DMS153 treated with DMSO at 0.1 percent for 48 hours (cell line): ENCODE data around the gene CCDC70.
"Not testable (repeated sequence)": the region's sequence is repeated elsewhere in the genome, so short reads cannot be mapped to it uniquely, and the experiment has no call there.

Experiments used
- DNase-seq: peaks from one replicate; lab custom pipeline; 2025; ENCODE audit not compliant: unreplicated experiment; lab: John Stamatoyannopoulos, UW

CCDC70 gene

DNA sequence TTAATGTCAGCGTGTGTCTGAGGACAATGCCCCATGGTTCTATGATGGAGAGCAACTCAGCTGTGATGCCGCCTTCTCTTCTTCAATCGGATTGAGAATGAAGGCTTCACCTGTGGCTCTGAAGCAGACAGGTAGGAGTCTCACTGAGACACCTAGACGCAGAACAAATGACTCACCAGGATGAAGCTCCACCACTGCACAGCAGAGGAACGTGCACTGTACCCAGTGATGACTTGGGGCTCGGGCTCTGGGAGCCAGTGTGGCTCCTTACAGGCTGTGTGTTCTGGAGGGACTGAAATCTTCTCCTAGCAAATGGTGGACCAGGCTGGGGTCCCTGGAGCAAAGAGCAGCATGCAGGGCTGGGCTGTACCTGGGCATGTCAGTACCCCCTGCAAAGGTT, 44.0 kb downstream of the CCDC70 start:
- DNase-seq, result no peak

DNA sequence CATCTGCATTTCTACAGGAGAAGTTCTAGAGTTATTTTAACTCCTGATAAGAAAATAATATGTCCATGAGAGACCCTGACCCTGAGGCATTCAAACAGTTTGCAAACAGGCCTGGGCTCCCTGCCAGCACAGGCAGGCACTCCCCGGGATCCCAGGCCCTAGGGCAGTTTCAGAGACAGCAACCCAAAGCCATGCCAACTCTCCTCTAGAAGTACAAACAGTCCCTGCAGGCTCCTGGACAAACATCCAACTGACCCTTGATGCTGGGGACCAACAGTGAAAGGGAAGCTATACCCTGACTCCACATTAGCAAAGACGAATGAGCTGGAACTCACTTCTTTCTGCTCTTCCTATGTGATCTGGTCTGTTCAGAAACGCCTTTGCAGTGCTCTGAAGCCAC, 44.8 kb downstream of the CCDC70 start:
- no peak for DNase-seq

DNA sequence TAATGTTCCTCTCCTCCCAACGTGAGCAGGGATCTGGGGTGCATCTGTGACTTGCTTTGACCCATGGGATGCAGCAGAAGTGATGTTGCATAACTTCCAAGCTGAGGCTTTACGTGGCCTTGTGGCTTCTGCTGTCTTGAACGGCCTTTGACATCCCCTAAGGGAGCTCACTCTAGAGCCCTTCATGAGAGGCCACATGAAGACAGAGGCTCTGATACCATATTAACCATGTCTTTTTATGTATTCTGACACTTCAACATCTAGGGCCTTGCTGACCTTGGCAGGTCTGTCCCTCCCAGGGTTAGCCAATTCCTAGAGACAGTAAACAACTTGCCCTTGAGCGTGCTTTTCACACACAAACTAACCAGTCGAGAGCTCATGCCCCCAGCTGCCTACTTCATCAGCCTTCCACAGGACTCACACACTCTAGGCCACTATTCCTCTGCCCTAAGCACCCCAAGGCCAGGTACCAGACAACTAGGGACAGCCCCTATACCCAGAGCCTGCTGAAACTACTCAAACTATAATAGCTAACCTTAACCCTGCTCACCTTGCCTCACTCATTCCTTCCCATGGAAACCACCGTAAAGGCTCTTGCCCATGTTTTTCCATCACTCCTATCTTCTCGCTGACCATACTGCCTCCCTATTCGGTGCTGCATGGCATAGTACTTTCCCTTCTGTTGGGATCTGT, 45.4 kb downstream of the CCDC70 start:
- no peak for DNase-seq

DNA sequence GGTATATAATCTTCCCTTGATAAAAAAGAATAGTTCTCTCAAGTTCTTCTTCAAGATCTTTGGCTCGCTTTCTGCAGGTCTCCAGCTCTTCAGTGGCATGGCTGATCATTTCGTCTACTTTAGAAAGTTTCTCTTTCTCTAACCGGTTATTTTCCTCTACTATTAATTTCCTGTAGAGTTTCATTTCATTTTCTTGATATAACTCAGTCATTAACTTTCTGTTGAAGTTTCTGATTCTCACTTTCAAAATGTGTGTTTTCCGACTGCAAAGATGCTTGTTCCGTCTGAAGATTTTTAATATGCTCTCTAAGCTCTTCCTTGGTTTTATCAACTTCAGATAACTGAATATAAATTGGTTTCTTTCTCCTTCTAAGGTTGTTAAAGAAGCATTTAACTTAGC, 47.5 kb downstream of the CCDC70 start:
- DNase-seq, result not testable (repeated sequence)

DNA sequence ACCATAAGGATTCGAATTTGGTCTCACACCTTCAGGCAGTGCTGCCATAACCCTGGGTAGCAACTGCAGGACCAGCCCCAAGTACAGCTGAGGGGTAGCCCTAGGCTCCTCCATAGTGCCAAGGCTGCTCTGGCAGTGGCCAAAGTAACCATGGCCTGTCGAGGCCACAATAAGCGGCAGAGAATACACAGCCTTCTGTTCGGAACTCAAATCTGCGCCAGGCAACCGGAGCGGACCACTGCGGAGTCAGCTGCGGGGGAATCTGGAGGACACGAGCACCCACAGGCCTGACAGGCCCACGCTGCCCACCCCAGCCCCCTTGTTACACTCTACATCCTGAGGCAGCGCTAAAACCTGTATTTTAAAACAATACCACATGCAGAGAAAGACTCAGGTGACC, 48.7 kb downstream of the CCDC70 start:
- DNase-seq, result no peak

DNA sequence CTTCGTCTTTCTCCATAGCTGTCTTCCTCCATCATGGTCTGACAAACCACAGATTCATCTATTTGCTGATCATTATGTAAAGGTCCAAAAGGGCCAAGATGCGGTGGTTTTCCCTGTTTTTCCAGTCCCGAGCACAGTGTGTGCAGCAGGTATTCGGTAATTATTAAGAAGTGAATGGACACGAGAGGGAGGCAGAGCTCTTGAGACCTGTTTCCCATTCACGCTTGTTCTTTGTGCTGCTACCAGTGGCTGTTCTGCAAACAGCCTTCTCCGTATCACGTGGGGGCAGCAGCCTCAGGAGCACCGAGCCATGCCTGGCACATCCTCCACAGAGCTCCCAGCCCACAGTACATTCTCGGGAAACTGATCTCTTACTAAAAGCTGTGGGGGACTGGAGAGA, 50.3 kb downstream of the CCDC70 start:
- DNase-seq, result peak; percentile 87

DNA sequence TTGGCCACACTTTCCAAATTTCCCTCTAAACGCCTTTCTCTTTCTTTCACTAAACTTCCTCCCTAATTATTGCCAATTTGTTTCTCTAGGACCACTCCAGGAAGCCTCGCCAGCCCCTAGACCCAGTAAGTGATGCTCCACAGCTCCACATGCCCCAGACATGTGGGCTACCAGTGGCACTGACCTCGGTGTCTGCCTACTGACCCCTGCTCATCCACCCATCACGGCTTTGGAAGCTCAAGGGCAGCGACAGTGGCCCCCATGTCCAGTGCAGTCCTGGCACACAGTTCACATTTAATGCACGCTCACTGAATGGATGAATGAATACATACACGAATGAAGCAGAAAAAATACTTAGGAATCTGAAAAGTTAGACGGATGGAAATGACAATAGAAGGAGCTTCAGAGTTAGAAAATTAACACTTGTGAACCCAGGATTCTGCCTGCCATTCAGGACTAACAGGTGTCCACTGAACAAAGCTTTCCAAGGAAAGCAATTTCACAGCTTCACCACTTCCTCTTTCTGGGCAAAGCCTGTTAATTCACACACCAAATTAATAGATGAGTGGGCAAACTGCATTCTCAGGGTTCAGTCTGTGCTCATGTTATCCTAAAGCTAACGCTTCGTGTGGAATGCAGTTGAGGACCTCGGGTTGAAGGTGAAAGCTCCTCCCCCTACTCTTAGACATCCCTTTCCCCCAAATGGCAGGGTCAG, 50.9 kb downstream of the CCDC70 start:
- peak; percentile 19 for DNase-seq

DNA sequence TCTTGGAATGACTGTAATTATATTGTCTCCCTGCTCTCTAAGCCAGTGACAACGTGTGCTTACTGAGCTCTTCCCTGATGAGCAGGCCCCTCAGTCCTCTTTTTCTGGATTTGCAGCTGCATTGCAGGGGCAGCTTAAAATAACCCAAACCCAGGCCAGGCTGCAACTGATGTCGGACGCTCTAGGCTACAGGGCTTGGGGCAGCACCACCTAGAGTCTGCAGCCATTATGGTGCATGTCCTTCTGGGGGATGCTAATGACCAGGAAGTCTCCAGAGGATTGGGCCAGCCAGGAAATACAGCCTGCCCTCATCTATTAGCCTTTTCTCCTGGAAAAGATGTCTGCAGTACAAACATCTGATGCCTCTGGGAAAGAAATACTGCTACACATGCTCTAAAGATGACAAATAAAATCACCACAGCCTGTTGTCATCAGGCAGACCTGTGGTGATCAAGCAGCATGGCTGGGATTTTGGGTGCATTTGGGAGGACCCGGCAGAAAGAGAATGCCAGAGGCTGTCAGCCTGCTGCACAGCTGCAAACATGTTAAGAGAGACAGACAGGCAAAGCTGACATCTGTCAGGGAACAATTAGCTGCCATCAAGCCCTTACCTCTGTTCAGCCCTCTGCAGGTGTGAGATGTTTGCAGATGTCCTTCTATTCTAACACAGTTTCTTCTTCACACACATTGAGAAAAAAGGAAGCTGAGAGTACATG, 51.8 kb downstream of the CCDC70 start:
- peak; percentile 49 for DNase-seq

DNA sequence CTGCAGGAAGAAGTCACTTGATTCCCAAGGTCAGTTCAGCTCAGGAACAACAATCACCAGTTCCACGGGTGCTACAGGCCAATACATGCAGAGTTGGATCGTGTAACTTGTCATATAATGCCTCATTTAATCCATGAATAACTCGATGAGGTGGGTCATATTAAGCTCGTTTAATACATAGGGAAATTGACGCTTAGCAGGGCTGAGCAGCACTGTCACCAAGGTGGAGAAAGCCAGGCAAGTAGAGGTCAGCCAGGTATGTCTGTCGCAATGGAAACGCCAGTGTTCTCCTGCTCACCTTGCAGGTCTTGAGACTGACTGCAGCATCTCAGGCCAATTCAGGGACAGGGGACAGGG, 52.3 kb downstream of the CCDC70 start:
- DNase-seq, result no peak
